Erythroblast (primary cell): ENCODE measurements around the gene MYO5C.
"Not testable (repeated sequence)": the region's sequence is repeated elsewhere in the genome, so short reads cannot be mapped to it uniquely, and the experiment has no call there.

ENCODE experiments used
- DNase-seq, 2 experiments: peaks; one replicate each; lab custom pipeline; 2025; lab: John Stamatoyannopoulos, UW
- GATA1 ChIP-seq: IDR thresholded peaks from 2 replicates; pipeline ENCODE4 v1.6.1; 2011; ENCODE audit warnings: low read depth, mild to moderate bottlenecking, control low read depth, low read length, moderate library complexity
- POLR2A ChIP-seq: IDR thresholded peaks from 2 replicates; pipeline ENCODE4 v1.6.1; 2011; ENCODE audit warnings: mild to moderate bottlenecking, low read length

MYO5C gene

DNA sequence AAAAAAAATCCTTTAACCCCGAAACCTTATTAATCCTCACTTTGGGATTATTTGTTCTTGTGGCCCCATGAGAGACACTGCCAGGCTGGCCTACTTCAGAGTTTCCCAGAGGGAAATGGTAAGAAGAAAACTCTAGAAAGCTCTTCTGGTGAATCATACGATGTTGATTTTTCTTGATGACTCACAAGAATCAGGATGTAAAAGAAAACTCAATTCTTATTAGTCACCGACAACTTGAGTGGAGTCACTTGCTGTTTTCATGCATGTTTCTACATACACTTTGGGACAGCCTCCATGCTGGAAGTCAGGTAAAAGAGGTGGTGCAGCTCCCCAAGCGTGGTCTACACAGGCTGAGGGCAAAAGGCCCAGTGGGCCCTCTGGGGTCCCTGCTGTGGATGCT is 42.8 kb downstream of the MYO5C start:
- no peak for TF ChIP-seq GATA1
- DNase-seq: no peak

DNA sequence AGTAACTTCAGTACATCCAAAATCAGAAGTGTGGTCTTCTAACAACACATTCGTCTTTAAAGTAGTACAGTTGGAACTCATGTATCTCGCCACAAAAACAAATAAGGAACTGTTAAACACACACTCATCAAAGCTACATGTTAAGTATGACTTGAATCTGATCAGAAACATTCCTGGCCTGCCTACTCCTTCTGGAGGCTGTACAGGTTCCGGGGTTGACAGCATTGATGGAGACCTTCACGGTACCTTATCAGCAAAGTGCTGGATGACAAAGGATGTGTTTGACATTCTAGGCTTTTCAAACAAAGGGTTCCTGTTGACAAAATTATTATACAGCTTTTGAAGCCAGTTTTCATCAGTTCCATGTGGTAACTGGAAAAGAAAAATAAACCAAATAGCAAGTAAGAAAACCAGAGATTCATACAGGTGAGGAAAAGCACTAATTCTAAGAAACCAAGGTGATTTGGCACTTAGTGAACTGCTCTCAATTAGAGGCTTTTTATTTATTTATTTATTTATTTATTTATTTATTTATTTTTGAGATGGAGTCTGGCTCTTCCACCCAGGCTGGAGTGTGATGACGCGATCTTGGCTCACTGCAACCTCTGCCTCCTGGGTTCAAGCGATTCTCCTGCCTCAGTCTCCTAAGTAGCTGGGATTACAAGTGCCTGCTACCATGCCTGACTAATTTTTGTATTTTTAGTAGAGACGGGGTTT is 44.3 kb downstream of the MYO5C start:
- DNase-seq: no peak
- TF ChIP-seq GATA1: no peak
- no peak for TF ChIP-seq POLR2A

DNA sequence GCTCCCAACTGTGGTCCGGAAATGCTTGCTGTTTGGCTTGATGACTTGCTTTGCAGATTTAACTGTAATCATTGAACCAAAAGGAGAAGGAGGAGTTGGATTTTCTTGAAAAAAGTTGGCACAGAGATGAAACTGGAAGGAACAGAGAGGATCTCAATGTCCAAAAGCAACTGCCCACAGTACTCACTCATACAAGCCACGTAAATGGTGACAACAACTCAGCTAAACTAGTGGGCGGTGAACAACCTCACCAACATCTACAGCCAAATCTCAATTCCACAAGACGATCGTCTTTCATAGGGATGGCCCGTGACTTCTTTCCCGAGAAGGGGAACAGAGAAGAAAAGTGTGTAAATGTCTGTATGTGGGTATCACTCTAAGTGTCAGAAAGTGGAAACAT is 48.1 kb downstream of the MYO5C start:
- no peak for DNase-seq
- TF ChIP-seq GATA1 (no peak), POLR2A (no peak)

DNA sequence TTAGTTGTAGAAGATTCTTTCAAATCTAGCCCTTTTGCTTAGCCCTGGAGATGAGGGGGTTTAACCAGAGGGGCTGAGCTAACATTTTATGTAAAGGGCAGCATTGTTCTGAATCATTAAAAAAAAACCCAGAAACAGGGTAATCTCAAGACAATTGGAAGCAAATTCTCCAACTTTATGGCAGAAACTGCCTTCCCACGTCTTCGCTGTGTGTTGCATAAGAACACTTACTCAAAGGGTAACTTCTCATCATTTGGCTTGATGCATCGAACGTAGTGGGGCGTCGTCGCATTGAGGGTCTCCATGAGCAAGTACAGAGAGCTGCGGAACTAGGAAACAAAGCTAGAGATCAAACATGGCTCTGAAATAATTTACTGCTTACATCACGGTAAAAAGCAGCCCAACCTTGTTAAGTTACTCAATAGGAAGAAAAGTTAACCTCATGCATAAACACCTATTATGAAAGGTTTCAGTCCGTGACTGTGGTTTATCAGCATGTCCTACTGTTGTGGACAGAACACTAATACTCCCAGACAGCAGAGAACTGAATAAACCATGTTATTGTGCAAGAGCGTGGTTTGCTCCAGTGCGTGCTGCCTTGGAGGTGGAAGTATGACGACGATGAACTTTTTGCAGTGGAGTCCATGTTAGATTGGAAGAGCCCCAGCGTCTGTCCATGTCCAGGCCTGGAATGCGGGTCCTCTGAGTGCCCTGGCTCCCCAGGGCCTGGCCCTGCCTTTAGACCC is 48.7 kb downstream of the MYO5C start:
- no peak for DNase-seq
- TF ChIP-seq GATA1 (no peak), POLR2A (no peak)

DNA sequence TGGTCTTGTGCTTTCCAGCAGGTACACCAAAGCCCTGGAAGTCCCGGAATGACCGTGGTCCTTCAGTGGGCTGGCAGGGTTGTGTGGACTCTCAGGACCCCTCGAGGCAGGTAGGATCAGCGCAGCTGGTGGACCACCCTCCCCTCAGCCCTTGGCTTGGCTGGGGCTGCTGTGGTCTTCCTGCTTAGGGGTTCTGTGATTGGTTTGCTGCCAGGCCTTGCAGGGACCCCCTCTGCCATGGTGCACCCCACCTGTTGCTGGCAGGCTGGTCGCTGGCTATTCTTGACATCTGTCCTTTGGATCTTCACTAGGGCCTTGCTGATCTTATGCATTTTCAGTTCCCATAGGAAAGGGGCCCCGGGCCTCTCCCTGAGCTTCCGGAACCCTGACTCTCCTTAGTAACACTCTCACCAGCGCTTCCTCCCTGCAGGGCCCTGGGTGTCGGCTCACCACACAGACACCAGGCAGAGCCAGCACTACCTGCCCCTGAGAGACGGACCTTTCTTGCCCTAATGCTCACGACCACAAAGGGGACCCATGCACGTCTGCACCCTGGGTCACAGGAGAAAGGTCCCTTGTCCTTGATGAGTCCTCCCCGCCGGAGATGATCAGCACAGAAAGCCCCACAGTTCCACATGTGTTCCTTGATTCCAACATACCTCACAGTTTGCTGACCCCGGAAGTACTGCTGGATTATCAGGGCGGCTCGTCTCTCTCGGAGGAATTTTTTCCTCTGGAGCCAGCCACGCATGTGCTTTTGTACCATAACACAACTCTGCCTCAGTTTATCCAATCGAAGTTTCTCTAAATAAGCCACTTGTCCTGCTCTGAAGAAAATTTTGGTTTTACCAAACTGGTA is 51.7 kb downstream of the MYO5C start:
- DNase-seq: no peak
- TF ChIP-seq POLR2A (no peak), GATA1 (no peak)

DNA sequence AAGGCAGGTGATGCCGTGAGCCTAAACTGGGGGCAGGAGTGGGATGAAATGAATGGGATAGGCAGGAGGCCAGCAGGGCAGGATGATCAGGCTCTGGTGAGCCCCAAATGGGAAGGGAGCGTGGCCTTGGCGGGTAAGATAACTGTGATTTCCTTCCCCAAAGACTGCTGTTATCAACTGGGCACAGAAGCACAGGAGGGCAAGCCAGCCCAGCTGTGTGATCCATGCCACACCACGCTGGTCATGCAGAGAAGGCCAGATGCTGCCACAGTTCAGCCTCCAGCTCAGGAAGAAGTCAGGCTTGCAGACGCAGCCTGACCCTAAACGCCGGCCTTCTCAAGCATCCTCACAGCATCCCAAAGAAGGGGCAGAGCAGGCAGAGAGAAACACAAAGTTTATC is 52.3 kb downstream of the MYO5C start:
- no peak for DNase-seq
- TF ChIP-seq POLR2A (no peak), GATA1 (no peak)

DNA sequence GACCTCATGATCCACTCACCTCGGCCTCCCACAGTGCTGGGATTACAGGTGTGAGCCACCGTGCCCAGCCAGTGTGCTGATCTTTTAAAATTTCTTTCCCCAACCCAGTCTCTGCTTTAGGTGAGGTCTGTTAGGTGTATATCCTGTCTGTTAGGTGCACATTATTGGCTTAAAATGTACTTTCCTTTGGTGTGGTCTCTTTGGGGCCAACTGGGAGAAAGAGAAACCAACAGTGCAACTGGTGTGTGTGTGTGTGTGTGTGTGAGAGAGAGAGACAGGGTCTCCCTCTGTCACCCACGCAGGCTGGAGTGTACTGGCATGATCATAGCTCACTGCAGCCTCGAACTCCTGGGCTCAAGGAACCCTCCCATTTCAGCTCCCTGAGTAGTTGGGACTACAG is 54.1 kb downstream of the MYO5C start:
- TF ChIP-seq POLR2A (no peak), GATA1 (no peak)
- no peak for DNase-seq

DNA sequence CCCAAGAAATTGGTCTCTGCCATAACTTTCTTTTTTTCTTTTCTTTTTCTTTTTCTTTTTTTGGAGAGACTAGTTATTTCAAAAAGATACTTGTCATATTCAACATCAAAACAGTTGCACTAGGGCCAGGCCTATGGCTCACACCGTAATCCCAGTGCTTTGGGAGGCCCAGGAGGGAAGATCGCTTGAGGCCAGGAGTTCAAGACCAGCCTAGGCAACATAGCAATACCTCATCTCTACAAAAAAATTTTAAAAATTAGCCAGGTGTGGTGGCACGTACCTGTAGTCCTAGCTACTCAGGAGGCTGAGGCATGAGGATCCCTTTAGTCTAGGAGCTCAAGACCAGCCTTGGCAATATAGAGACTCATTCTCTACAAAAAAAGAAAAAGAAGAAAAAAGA is 55.4 kb downstream of the MYO5C start:
- no peak for DNase-seq
- TF ChIP-seq GATA1 (no peak), POLR2A (no peak)

DNA sequence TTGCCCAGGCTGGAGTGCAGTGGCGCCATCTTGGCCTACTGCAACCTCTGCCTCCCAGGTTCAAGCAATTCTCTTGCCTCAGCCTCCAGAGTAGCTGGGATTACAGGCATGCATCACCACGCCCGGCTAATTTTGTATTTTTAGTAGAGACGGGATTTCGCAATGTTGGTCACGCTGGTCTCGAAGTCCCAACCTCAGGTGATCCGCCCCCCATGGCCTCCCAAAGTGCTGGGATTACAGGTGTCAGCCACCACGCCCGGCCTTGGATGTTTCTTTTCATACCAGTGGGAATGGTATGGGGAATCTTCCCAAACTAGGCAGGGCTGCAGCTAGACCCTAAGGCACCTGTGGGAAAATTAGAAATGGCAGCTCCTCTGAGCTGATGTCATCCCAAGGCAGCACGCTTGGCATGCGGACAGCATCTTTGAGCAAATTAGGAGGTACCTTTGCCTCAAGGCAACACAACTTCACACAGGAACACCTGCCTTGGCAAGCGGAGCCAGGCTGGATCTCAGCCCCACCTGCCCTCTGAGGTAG is 56.5 kb downstream of the MYO5C start:
- DNase-seq: not testable (repeated sequence)

DNA sequence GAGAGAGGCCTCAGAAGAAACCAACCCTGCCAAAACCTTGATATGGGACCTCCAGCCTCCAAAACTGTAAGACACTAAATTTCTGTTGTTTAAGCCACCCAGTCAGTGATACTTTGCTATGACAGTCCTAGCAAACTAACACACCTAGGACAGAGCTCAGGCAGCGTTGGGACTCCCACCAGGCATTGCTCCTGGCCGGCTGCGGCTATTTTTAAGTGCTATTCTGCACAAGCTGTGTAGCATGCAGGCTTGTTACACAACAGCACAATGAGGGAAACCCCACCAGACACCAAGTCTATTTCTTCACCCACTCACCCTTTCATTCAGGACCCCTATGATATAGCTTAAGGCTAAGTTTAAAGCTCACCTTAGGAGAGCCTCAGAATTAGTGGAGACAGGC is 57.5 kb downstream of the MYO5C start:
- TF ChIP-seq GATA1: no peak
- no peak for TF ChIP-seq POLR2A
- no peak for DNase-seq

DNA sequence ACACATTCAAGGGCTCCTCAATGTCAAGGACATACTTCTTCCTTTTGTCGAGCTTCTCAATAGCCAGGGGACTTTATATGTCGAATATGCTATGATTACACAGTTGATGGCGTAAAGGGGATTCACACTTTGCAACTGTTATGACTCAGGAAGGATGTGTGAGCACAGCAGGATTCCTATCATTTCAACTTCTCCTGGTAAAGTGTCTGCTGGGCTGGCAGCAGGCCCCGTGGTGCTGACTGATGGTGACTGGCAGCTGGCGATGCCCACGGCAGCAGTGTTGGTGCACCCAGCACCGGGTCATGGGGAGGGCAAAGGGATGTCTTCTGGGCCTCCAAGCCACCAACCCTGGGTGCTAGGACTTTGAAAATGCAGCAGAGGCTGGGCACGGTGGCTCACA is 59.6 kb downstream of the MYO5C start:
- no peak for DNase-seq
- TF ChIP-seq GATA1 (no peak), POLR2A (no peak)

DNA sequence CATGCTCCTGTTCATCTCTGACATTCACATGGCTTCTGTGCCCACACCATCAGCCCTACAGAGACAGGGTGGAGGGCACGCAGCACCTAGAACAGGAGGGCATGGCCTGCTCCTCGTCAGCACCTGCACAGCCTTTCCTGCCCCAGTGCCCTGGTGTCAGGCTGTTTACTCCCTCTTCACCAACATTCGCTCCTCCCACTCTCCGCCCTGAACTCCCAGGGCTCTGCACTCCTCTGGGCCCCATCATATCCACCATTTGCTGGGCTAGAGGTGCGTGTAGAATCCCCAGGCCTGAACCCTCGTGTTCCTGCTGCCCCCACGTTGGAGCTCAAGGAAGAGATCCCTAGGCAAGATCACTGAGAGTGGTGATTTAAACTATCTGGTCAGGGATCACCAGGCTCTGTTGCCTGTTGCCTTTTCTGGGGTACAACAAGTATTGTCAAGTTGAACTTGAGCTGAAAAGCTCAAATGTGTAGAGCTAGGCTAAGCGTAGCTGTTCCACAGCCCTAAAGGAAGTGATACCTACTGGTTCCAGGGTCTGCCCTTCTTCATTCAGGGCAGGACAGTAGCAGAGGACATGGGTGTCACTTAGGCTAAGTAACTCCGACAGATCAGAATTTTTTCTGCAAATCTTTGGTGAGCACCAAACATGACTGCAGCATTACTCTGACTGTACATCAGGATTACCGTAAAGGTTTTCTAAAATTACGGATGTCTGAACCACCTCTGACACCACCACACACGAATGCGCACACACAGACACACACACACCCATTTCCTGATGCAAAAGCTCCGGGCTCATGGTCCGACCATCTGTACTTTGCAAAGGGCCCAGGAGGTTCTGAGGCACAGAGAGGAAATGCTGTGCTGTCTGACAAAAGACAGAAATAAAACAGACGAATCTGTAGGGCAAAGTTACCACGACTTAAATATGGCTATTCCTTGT is 60.7 kb downstream of the MYO5C start:
- TF ChIP-seq GATA1 (no peak), POLR2A (no peak)
- no peak for DNase-seq

DNA sequence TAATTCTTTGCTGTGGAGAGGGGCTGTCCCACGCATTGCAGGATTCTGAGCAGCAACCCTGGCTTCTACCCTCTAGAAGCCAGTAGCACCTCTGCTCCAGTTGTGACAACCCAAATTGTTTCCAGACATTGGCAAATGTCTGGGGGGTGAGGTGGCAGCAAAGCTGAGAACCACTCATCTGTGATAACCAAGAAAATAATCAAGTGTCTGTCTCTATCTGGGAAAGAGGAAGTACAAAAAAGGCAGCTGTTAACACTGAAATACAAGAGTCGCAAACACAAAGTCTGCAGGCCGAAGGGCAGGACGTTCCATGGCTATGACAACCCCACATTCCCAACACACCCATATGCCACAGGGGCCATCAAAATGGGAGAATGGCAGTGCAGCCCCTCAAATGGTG is 62.2 kb downstream of the MYO5C start:
- TF ChIP-seq POLR2A: no peak
- TF ChIP-seq GATA1: no peak
- DNase-seq: no peak
